ENCODE data around the gene UBE2R2.
"Not testable (repeated sequence)": the region's sequence is repeated elsewhere in the genome, so short reads cannot be mapped to it uniquely, and the experiment has no call there.

UBE2R2 gene

GRCh38 chr9:33956544-33956943 lies 139.6 kb downstream of the UBE2R2 start:
- Histone ChIP-seq H4K20me1 (ENCODE audit: insufficient read depth, low read length) (no peaks in the 10 kb centered on the region), H3K27me3 (ENCODE audit: insufficient read depth, low read length, poor library complexity) (no peaks in the 10 kb centered on the region), H2AFZ (ENCODE audit: low read depth, low read length) (no peak overlapping the region), H3K27ac (ENCODE audit: low read length) (no peak overlapping the region), H3K79me2 (ENCODE audit: insufficient read depth, low read length) (no peaks in the 10 kb centered on the region), H3K4me1 (ENCODE audit: insufficient read depth, low read length) (no peaks in the 10 kb centered on the region), H3K4me2 (ENCODE audit: insufficient read depth, low read length) (no peak overlapping the region), H3K9ac (ENCODE audit: low read depth, low read length) (no peak overlapping the region), H3K36me3 (ENCODE audit: insufficient read depth, low read length) (peaks cover 71% of the 10 kb centered on the region), H3K9me3 (ENCODE audit: insufficient read depth, low read length, severe bottlenecking) (no peaks in the 10 kb centered on the region), H3K4me3 (ENCODE audit: low read depth in 1 of 2, low read length in 2 of 2) (no peak overlapping the region)
- TF ChIP-seq CTCF (IDR thresholded peaks at IDR 0.05; ENCODE audit: borderline replicate concordance, extremely low read depth, low read length, poor library complexity, severe bottlenecking) (no peak), EZH2 (IDR thresholded peaks at IDR 0.05; ENCODE audit: borderline replicate concordance, low read depth, low read length, severe bottlenecking) (no peak)
- ATAC-seq (ENCODE audit: insufficient read depth, low read depth): no peak
- no peak for DNase-seq

- ATAC-seq (ENCODE audit: insufficient read depth, low read depth) (no peak), DNase-seq (no peak)
- Histone ChIP-seq H3K36me3 (ENCODE audit: insufficient read depth, low read length) (peaks cover 53% of the 10 kb centered on the region), H3K4me1 (ENCODE audit: insufficient read depth, low read length) (no peaks in the 10 kb centered on the region), H3K4me3 (ENCODE audit: low read depth in 1 of 2, low read length in 2 of 2) (no peak overlapping the region), H4K20me1 (ENCODE audit: insufficient read depth, low read length) (no peaks in the 10 kb centered on the region), H3K79me2 (ENCODE audit: insufficient read depth, low read length) (no peaks in the 10 kb centered on the region), H3K27ac (ENCODE audit: low read length) (no peak overlapping the region), H2AFZ (ENCODE audit: low read depth, low read length) (no peak overlapping the region), H3K9ac (ENCODE audit: low read depth, low read length) (no peak overlapping the region), H3K27me3 (ENCODE audit: insufficient read depth, low read length, poor library complexity) (no peaks in the 10 kb centered on the region), H3K4me2 (ENCODE audit: insufficient read depth, low read length) (no peak overlapping the region), H3K9me3 (ENCODE audit: insufficient read depth, low read length, severe bottlenecking) (no peaks in the 10 kb centered on the region)
- TF ChIP-seq EZH2 (IDR thresholded peaks at IDR 0.05; ENCODE audit: borderline replicate concordance, low read depth, low read length, severe bottlenecking) (no peak), CTCF (IDR thresholded peaks at IDR 0.05; ENCODE audit: borderline replicate concordance, extremely low read depth, low read length, poor library complexity, severe bottlenecking) (no peak)
Measured at GRCh38 chr9:33959725-33960124, 142.8 kb downstream of the UBE2R2 start.

- not testable (repeated sequence) for ATAC-seq (ENCODE audit: insufficient read depth, low read depth); H3K4me1 ChIP-seq (ENCODE audit: insufficient read depth, low read length); H3K9me3 ChIP-seq (ENCODE audit: insufficient read depth, low read length, severe bottlenecking); H3K27me3 ChIP-seq (ENCODE audit: insufficient read depth, low read length, poor library complexity); H3K27ac ChIP-seq (ENCODE audit: low read length); H4K20me1 ChIP-seq (ENCODE audit: insufficient read depth, low read length); H3K4me2 ChIP-seq (ENCODE audit: insufficient read depth, low read length); DNase-seq; H3K79me2 ChIP-seq (ENCODE audit: insufficient read depth, low read length); H3K9ac ChIP-seq (ENCODE audit: low read depth, low read length); H3K4me3 ChIP-seq (ENCODE audit: low read depth in 1 of 2, low read length in 2 of 2); H2AFZ ChIP-seq (ENCODE audit: low read depth, low read length)
- peaks cover 44% of the 10 kb centered on the region for H3K36me3 ChIP-seq (ENCODE audit: insufficient read depth, low read length)
Measured at GRCh38 chr9:33962468-33962867, 145.5 kb downstream of the UBE2R2 start.

- Histone ChIP-seq H3K36me3 (ENCODE audit: insufficient read depth, low read length) (peaks cover 46% of the 10 kb centered on the region; the same call in 1 of the 2 replicates), H3K9me3 (ENCODE audit: insufficient read depth, low read length, severe bottlenecking) (no peaks in the 10 kb centered on the region), H3K79me2 (ENCODE audit: insufficient read depth, low read length) (no peaks in the 10 kb centered on the region), H3K4me3 (ENCODE audit: low read depth in 1 of 2, low read length in 2 of 2) (no peak overlapping the region), H3K4me2 (ENCODE audit: insufficient read depth, low read length) (no peak overlapping the region), H3K9ac (ENCODE audit: low read depth, low read length) (no peak overlapping the region), H3K4me1 (ENCODE audit: insufficient read depth, low read length) (no peaks in the 10 kb centered on the region), H3K27ac (ENCODE audit: low read length) (no peak overlapping the region), H4K20me1 (ENCODE audit: insufficient read depth, low read length) (no peaks in the 10 kb centered on the region), H2AFZ (ENCODE audit: low read depth, low read length) (no peak overlapping the region), H3K27me3 (ENCODE audit: insufficient read depth, low read length, poor library complexity) (no peaks in the 10 kb centered on the region)
- no peak for TF ChIP-seq CTCF (IDR thresholded peaks at IDR 0.05; ENCODE audit: borderline replicate concordance, extremely low read depth, low read length, poor library complexity, severe bottlenecking)
- TF ChIP-seq EZH2 (IDR thresholded peaks at IDR 0.05; ENCODE audit: borderline replicate concordance, low read depth, low read length, severe bottlenecking): no peak
- ATAC-seq (ENCODE audit: insufficient read depth, low read depth): no peak
- DNase-seq: no peak
Measured at GRCh38 chr9:33964086-33964768, 147.3 kb downstream of the UBE2R2 start.
